GM23338 (cell line): ENCODE data around the gene MTOR. TPM values are rescaled to one million over a fixed set of nuclear protein-coding genes. Genes with fewer than 3 reads are reported as not detected.

Experiments used
- ATAC-seq: fragments of 200-7000 bp; cut with Tn5 transposase; 3 replicates; pipeline ENCODE4 v1.9.1; 2020
- DNase-seq: peaks from one replicate; pipeline ENCODE4 v3.0.0-alpha.2; 2015; ENCODE audit warnings: low spot score
- H2AFZ ChIP-seq: fragments of 200-600 bp; sonication (generic); 2 replicates; pipeline ENCODE4 v1.8.0; 2016; ENCODE audit warnings: antibody characterized with exemption, mild to moderate bottlenecking, moderate library complexity
- H3F3A ChIP-seq: fragments of 200-600 bp; sonication (generic); replicated peaks from 2 replicates; pipeline ENCODE4 v1.8.0; 2017; ENCODE audit warnings: antibody characterized with exemption, mixed run types, low read depth
- H3K27ac ChIP-seq: fragments of 200-600 bp; sonication (generic); 2 replicates; pipeline ENCODE4 v1.6.1; 2016; ENCODE audit warnings: low read depth
- H3K27me3 ChIP-seq: fragments of 200-600 bp; sonication (generic); 2 replicates; pipeline ENCODE4 v1.8.0; 2016; ENCODE audit warnings: mild to moderate bottlenecking, mixed run types, moderate library complexity; ENCODE audit not compliant: insufficient read depth
- H3K36me3 ChIP-seq: fragments of 200-600 bp; sonication (generic); 2 replicates; pipeline ENCODE4 v1.8.0; 2016; ENCODE audit warnings: mild to moderate bottlenecking; ENCODE audit not compliant: insufficient read depth
- H3K4me1 ChIP-seq: fragments of 200-600 bp; sonication (generic); 2 replicates; pipeline ENCODE4 v1.8.0; 2016; ENCODE audit warnings: mild to moderate bottlenecking, moderate library complexity; ENCODE audit not compliant: insufficient read depth
- H3K4me2 ChIP-seq: fragments of 200-600 bp; sonication (generic); 2 replicates; pipeline ENCODE4 v1.7.1; 2017; ENCODE audit warnings: mixed run types
- H3K4me3 ChIP-seq: fragments of 200-600 bp; sonication (generic); 2 replicates; pipeline ENCODE4 v1.6.1; 2016; ENCODE audit warnings: mixed run types
- H3K79me2 ChIP-seq: fragments of 200-600 bp; sonication (generic); replicated peaks from 2 replicates; pipeline ENCODE4 v1.8.0; 2017; ENCODE audit warnings: mild to moderate bottlenecking; ENCODE audit not compliant: insufficient read depth
- H3K9me2 ChIP-seq: fragments of 200-600 bp; sonication (generic); 2 replicates; pipeline ENCODE4 v1.8.0; 2017; ENCODE audit not compliant: insufficient read depth
- H4K20me1 ChIP-seq: fragments of 200-600 bp; sonication (generic); replicated peaks from 2 replicates; pipeline ENCODE4 v1.8.0; 2017; ENCODE audit warnings: mild to moderate bottlenecking; ENCODE audit not compliant: insufficient read depth
- H3K27ac Mint-ChIP-seq: 2 replicates; pipeline ENCODE4 v1.8.0; 2020; ENCODE audit warnings: inconsistent platforms, mild to moderate bottlenecking, moderate library complexity, mixed read lengths
- H3K27me3 Mint-ChIP-seq: 3 replicates; pipeline ENCODE4 v1.8.0; 2022; ENCODE audit warnings: low read depth, mild to moderate bottlenecking, moderate library complexity, mixed read lengths, inconsistent platforms; ENCODE audit not compliant: insufficient read depth, poor library complexity
- H3K36me3 Mint-ChIP-seq: 3 replicates; pipeline ENCODE4 v1.8.0; 2021; ENCODE audit warnings: low read depth, mild to moderate bottlenecking, inconsistent platforms, moderate library complexity, mixed read lengths
- H3K4me1 Mint-ChIP-seq: 3 replicates; pipeline ENCODE4 v1.8.0; 2020; ENCODE audit warnings: mild to moderate bottlenecking, inconsistent platforms, mixed read lengths
- H3K4me3 Mint-ChIP-seq: 3 replicates; pipeline ENCODE4 v1.8.0; 2021; ENCODE audit warnings: moderate library complexity, mild to moderate bottlenecking, inconsistent platforms, mixed read lengths
- H3K9me3 Mint-ChIP-seq: 3 replicates; pipeline ENCODE4 v1.8.0; 2020; ENCODE audit warnings: moderate library complexity, mild to moderate bottlenecking, inconsistent platforms, mixed read lengths
- CREB1 ChIP-seq: fragments of 250-450 bp; sonication (Bioruptor Pico); IDR thresholded peaks from 2 replicates; pipeline ENCODE4 v1.5.0; 2020; ENCODE audit warnings: low read depth, mild to moderate bottlenecking, moderate library complexity
- JUNB ChIP-seq: IDR thresholded peaks from one replicate; pipeline ENCODE4 v1.6.1; 2016; ENCODE audit warnings: antibody characterized with exemption; ENCODE audit not compliant: unreplicated experiment
- NANOG ChIP-seq: IDR thresholded peaks from 2 replicates; pipeline ENCODE4 v1.6.1; 2016; ENCODE audit warnings: antibody characterized with exemption, borderline replicate concordance
- REST ChIP-seq: IDR thresholded peaks from one replicate; pipeline ENCODE4 v1.6.1; 2018; ENCODE audit warnings: antibody characterized with exemption; ENCODE audit not compliant: unreplicated experiment
- polyA plus RNA-seq: library from polyadenylated mRNA; unstranded; fragments of >200 nt; fragmentation: Nextera tagmentation; extraction: Ambion mirVana; gene quantifications from 2 replicates; pipeline ENCODE4 v1.2.1, GENCODE V29; 2016
- total RNA-seq: library from RNA; depleted of rRNA; stranded (reverse); fragments of >200 nt; shearing (Covaris generic); gene quantifications from 2 replicates; pipeline ENCODE4 v1.2.3, GENCODE V29; 2014
- TF ChIP-seq, protein P1 (sequence below), 2 experiments: fragments of 200-600 bp in 1 of 2; sonication (generic) in 1 of 2; conservative IDR thresholded peaks; 2 replicates each; pipeline versions ENCODE4 v1.5.1 to v1.6.1; 2016 to 2017; ENCODE audit warnings: antibody characterized with exemption in 2 of 2, low read depth in 2 of 2, mild to moderate bottlenecking in 2 of 2, moderate library complexity in 1 of 2
- TF ChIP-seq, protein P2 (sequence below): fragments of 250-450 bp; sonication (Bioruptor Pico); IDR thresholded peaks from 2 replicates; pipeline ENCODE4 v1.5.0; 2020; ENCODE audit warnings: mild to moderate bottlenecking, moderate library complexity

MTOR gene
- total and polyA plus RNA-seq, 2 experiments from 2014 or later = 22.8 to 98.0 TPM

GRCh38 chr1:11248169-11248568 is 14.2 kb downstream of the MTOR start:
- Histone ChIP-seq H4K20me1 (no peaks in the 10 kb centered on the region; the same call in 1 of the 2 replicates), H2AFZ (no peak overlapping the region), H3F3A (no peaks in the 10 kb centered on the region), H3K4me2 (no peak overlapping the region), H3K4me1 (no peaks in the 10 kb centered on the region), H3K4me3 (no peak overlapping the region), H3K27me3 (no peaks in the 10 kb centered on the region), H3K79me2 (no peaks in the 10 kb centered on the region), H3K27ac (no peak overlapping the region), H3K36me3 (peaks cover 48% of the 10 kb centered on the region), H3K9me2 (no peaks in the 10 kb centered on the region)
- DNase-seq = no peak
- TF ChIP-seq NANOG (no peak), REST (no peak), JUNB (no peak), CREB1 (CRISPR knock-in tag) (no peak)
- TF ChIP-seq, protein P1, sequence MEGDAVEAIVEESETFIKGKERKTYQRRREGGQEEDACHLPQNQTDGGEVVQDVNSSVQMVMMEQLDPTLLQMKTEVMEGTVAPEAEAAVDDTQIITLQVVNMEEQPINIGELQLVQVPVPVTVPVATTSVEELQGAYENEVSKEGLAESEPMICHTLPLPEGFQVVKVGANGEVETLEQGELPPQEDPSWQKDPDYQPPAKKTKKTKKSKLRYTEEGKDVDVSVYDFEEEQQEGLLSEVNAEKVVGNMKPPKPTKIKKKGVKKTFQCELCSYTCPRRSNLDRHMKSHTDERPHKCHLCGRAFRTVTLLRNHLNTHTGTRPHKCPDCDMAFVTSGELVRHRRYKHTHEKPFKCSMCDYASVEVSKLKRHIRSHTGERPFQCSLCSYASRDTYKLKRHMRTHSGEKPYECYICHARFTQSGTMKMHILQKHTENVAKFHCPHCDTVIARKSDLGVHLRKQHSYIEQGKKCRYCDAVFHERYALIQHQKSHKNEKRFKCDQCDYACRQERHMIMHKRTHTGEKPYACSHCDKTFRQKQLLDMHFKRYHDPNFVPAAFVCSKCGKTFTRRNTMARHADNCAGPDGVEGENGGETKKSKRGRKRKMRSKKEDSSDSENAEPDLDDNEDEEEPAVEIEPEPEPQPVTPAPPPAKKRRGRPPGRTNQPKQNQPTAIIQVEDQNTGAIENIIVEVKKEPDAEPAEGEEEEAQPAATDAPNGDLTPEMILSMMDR (conservative IDR thresholded peaks at IDR 0.05; ENCODE audit: low read depth in 2 of 2) = peak; percentile 14 to 16; a peak in 1 of 4 replicates
- TF ChIP-seq, protein P2, sequence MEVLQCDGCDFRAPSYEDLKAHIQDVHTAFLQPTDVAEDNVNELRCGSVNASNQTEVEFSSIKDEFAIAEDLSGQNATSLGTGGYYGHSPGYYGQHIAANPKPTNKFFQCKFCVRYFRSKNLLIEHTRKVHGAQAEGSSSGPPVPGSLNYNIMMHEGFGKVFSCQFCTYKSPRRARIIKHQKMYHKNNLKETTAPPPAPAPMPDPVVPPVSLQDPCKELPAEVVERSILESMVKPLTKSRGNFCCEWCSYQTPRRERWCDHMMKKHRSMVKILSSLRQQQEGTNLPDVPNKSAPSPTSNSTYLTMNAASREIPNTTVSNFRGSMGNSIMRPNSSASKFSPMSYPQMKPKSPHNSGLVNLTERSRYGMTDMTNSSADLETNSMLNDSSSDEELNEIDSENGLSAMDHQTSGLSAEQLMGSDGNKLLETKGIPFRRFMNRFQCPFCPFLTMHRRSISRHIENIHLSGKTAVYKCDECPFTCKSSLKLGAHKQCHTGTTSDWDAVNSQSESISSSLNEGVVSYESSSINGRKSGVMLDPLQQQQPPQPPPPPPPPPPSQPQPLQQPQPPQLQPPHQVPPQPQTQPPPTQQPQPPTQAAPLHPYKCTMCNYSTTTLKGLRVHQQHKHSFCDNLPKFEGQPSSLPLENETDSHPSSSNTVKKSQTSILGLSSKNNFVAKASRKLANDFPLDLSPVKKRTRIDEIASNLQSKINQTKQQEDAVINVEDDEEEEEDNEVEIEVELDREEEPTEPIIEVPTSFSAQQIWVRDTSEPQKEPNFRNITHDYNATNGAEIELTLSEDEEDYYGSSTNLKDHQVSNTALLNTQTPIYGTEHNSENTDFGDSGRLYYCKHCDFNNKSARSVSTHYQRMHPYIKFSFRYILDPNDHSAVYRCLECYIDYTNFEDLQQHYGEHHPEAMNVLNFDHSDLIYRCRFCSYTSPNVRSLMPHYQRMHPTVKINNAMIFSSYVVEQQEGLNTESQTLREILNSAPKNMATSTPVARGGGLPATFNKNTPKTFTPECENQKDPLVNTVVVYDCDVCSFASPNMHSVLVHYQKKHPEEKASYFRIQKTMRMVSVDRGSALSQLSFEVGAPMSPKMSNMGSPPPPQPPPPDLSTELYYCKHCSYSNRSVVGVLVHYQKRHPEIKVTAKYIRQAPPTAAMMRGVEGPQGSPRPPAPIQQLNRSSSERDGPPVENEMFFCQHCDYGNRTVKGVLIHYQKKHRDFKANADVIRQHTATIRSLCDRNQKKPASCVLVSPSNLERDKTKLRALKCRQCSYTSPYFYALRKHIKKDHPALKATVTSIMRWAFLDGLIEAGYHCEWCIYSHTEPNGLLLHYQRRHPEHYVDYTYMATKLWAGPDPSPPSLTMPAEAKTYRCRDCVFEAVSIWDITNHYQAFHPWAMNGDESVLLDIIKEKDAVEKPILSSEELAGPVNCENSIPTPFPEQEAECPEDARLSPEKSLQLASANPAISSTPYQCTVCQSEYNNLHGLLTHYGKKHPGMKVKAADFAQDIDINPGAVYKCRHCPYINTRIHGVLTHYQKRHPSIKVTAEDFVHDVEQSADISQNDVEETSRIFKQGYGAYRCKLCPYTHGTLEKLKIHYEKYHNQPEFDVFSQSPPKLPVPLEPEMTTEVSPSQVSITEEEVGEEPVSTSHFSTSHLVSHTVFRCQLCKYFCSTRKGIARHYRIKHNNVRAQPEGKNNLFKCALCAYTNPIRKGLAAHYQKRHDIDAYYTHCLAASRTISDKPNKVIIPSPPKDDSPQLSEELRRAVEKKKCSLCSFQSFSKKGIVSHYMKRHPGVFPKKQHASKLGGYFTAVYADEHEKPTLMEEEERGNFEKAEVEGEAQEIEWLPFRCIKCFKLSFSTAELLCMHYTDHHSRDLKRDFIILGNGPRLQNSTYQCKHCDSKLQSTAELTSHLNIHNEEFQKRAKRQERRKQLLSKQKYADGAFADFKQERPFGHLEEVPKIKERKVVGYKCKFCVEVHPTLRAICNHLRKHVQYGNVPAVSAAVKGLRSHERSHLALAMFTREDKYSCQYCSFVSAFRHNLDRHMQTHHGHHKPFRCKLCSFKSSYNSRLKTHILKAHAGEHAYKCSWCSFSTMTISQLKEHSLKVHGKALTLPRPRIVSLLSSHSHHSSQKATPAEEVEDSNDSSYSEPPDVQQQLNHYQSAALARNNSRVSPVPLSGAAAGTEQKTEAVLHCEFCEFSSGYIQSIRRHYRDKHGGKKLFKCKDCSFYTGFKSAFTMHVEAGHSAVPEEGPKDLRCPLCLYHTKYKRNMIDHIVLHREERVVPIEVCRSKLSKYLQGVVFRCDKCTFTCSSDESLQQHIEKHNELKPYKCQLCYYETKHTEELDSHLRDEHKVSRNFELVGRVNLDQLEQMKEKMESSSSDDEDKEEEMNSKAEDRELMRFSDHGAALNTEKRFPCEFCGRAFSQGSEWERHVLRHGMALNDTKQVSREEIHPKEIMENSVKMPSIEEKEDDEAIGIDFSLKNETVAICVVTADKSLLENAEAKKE = no peak
- ATAC-seq = peak; percentile 53
- Mint-ChIP-seq H3K27ac (no peak overlapping the region), H3K4me1 (no peaks in the 10 kb centered on the region), H3K9me3 (peaks cover 4% of the 10 kb centered on the region; the same call in 2 of the 3 replicates), H3K36me3 (peaks cover 67% of the 10 kb centered on the region), H3K4me3 (no peak overlapping the region), H3K27me3 (no peaks in the 10 kb centered on the region)
